ENCODE results near the gene CLSTN1. TPM values are rescaled to one million over a fixed set of nuclear protein-coding genes. Genes with fewer than 3 reads are reported as not detected.

Gene CLSTN1
- total and polyA plus RNA-seq, 4 donors, result 3.1 to 13.4 (median 8.8) TPM

- no peak for TF ChIP-seq TAF1 (conservative IDR thresholded peaks at IDR 0.05)
These were observed 86.1 kb downstream of the CLSTN1 start (continued) for GRCh38 chr1:9737671-9738070.

DNA sequence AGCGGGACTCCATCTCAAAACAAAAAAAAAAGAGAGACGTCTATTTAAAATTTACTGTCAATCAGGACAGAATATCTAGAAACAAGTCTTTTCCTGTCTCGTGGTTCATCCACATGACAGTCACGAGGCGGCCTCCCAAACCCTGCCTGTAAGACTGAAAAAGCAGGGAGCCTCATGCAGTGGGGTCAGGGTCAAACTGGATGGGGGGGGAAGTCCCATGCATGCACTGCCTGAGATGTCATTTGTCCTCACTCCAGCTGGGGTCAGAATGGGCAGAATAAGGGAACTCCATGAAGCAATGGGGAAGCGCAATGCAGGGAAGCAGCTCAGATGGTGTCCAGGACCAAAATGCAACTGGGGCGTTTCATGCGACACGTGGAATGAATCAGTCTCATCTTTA lies 86.7 kb downstream of the CLSTN1 start:
- TF ChIP-seq RAD21 (IDR thresholded peaks at IDR 0.05), result peak in 1 of 2 donors; percentile 8
- TF ChIP-seq, protein P1, sequence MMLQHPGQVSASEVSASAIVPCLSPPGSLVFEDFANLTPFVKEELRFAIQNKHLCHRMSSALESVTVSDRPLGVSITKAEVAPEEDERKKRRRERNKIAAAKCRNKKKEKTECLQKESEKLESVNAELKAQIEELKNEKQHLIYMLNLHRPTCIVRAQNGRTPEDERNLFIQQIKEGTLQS (IDR thresholded peaks at IDR 0.05), result no peak
- peak; percentile 73 for TF ChIP-seq NR2F2 (IDR thresholded peaks at IDR 0.05)
- no peak for TF ChIP-seq SP1 (IDR thresholded peaks at IDR 0.05)
- no peak for TF ChIP-seq MAX (IDR thresholded peaks at IDR 0.05)
- peak in 1 of 2 donors; percentile 40 for TF ChIP-seq RXRA (IDR thresholded peaks at IDR 0.05)
- no peaks in the 10 kb centered on the region for H3K4me1 ChIP-seq (ENCODE audit: control insufficient read depth in 4 of 4, insufficient read depth in 4 of 4, low read length in 3 of 4)
- no peak overlapping the region for H3K27ac ChIP-seq (ENCODE audit: low read depth in 1 of 2, low read length in 2 of 2)
- H3K36me3 ChIP-seq (ENCODE audit: control insufficient read depth in 4 of 4, insufficient read depth in 3 of 4, low read depth in 1 of 4, low read length in 3 of 4), result peaks cover 2 to 14% (median 7%) of the 10 kb centered on the region in 4 donors
- no peaks in the 10 kb centered on the region for H3K9me3 ChIP-seq (ENCODE audit: control insufficient read depth in 4 of 4, low read length in 3 of 4)
- no peak for DNase-seq (ENCODE audit: low spot score)
- H3K9ac ChIP-seq (ENCODE audit: low read depth in 1 of 2, low read length in 2 of 2), result no peak overlapping the region
- no peaks in the 10 kb centered on the region for H3K27me3 ChIP-seq (ENCODE audit: control insufficient read depth in 4 of 4, insufficient read depth in 4 of 4, low read length in 3 of 4)
- H3K4me3 ChIP-seq (ENCODE audit: low read depth in 1 of 3, low read length in 3 of 3), result no peak overlapping the region
- 78% methylated on average over 9 of the region's 9 CpGs for WGBS

DNA sequence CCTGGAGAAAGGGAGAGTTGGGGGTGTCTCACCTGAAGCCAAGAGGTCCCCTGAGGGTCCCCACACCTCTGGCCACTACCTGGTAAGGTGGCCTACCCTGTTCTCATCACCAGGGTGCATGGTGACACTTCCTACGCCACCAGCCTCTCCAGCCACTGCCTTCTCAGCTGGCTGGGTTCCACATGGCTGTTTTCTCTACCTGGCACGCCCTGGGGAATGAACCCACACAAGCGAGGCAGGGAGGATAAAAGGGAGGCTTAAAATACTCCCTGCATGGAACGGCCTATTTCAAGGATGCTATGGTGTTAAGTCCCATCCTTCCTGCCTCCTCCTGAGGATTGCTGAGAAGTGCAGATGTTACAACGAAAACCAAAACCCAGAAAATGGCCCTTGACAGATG lies 87.5 kb downstream of the CLSTN1 start:
- peaks cover 0 to 5% (median 0%) of the 10 kb centered on the region in 4 donors for H3K4me1 ChIP-seq (ENCODE audit: control insufficient read depth in 4 of 4, insufficient read depth in 4 of 4, low read length in 3 of 4)
- H3K9me3 ChIP-seq (ENCODE audit: control insufficient read depth in 4 of 4, low read length in 3 of 4), result no peaks in the 10 kb centered on the region
- DNase-seq (ENCODE audit: low spot score), result no peak
- TF ChIP-seq MAX (IDR thresholded peaks at IDR 0.05) (no peak), RXRA (IDR thresholded peaks at IDR 0.05) (no peak), FOXA1 (IDR thresholded peaks at IDR 0.05) (no peak), TAF1 (conservative IDR thresholded peaks at IDR 0.05) (no peak)
- TF ChIP-seq, protein P2, sequence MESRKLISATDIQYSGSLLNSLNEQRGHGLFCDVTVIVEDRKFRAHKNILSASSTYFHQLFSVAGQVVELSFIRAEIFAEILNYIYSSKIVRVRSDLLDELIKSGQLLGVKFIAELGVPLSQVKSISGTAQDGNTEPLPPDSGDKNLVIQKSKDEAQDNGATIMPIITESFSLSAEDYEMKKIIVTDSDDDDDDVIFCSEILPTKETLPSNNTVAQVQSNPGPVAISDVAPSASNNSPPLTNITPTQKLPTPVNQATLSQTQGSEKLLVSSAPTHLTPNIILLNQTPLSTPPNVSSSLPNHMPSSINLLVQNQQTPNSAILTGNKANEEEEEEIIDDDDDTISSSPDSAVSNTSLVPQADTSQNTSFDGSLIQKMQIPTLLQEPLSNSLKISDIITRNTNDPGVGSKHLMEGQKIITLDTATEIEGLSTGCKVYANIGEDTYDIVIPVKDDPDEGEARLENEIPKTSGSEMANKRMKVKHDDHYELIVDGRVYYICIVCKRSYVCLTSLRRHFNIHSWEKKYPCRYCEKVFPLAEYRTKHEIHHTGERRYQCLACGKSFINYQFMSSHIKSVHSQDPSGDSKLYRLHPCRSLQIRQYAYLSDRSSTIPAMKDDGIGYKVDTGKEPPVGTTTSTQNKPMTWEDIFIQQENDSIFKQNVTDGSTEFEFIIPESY (IDR thresholded peaks at IDR 0.05), result no peak
- H3K4me3 ChIP-seq (ENCODE audit: low read depth in 1 of 3, low read length in 3 of 3), result no peak overlapping the region
- H3K27ac ChIP-seq (ENCODE audit: low read depth in 1 of 2, low read length in 2 of 2), result no peak overlapping the region
- H3K9ac ChIP-seq (ENCODE audit: low read depth in 1 of 2, low read length in 2 of 2), result no peak overlapping the region
- no peaks in the 10 kb centered on the region for H3K27me3 ChIP-seq (ENCODE audit: control insufficient read depth in 4 of 4, insufficient read depth in 4 of 4, low read length in 3 of 4)
- WGBS, result 90% methylated on average over 5 of the region's 5 CpGs
- H3K36me3 ChIP-seq (ENCODE audit: control insufficient read depth in 4 of 4, insufficient read depth in 3 of 4, low read depth in 1 of 4, low read length in 3 of 4), result peaks cover 2 to 14% (median 8%) of the 10 kb centered on the region in 4 donors

- WGBS, result 95% methylated on average over 19 of the region's 19 CpGs
- TF ChIP-seq TAF1 (conservative IDR thresholded peaks at IDR 0.05), result no peak
- no peak for TF ChIP-seq FOXA1 (IDR thresholded peaks at IDR 0.05)
- no peak for TF ChIP-seq FOXA2 (IDR thresholded peaks at IDR 0.05)
- TF ChIP-seq RXRA (IDR thresholded peaks at IDR 0.05), result no peak
- no peak for TF ChIP-seq SP1 (IDR thresholded peaks at IDR 0.05)
- TF ChIP-seq EGR1 (IDR thresholded peaks at IDR 0.05; ENCODE audit: low read depth in 2 of 2), result no peak
- TF ChIP-seq GABPA (IDR thresholded peaks at IDR 0.05 in 1 of 2, conservative IDR thresholded peaks at IDR 0.05 in 1 of 2), result no peak
- TF ChIP-seq, protein P1 (IDR thresholded peaks at IDR 0.05), result no peak
- no peak for TF ChIP-seq RAD21 (IDR thresholded peaks at IDR 0.05)
- TF ChIP-seq JUND (IDR thresholded peaks at IDR 0.05), result no peak
- no peak for TF ChIP-seq NR2F2 (IDR thresholded peaks at IDR 0.05)
- TF ChIP-seq HNF4A (conservative IDR thresholded peaks at IDR 0.05), result no peak
- TF ChIP-seq YY1 (IDR thresholded peaks at IDR 0.05), result no peak
- TF ChIP-seq, protein P2 (IDR thresholded peaks at IDR 0.05), result no peak
- TF ChIP-seq MAX (IDR thresholded peaks at IDR 0.05), result no peak
- TF ChIP-seq CTCF (IDR thresholded peaks at IDR 0.05; ENCODE audit: low read depth, low read length, missing input control), result no peak
- DNase-seq (ENCODE audit: low spot score), result no peak
- Histone ChIP-seq H3K4me1 (ENCODE audit: control insufficient read depth in 4 of 4, insufficient read depth in 4 of 4, low read length in 3 of 4) (peaks cover 0 to 5% (median 1%) of the 10 kb centered on the region in 4 donors), H3K36me3 (ENCODE audit: control insufficient read depth in 4 of 4, insufficient read depth in 3 of 4, low read depth in 1 of 4, low read length in 3 of 4) (peaks cover 2 to 15% (median 10%) of the 10 kb centered on the region in 4 donors), H3K4me3 (ENCODE audit: low read depth in 1 of 3, low read length in 3 of 3) (no peak overlapping the region), H3K27me3 (ENCODE audit: control insufficient read depth in 4 of 4, insufficient read depth in 4 of 4, low read length in 3 of 4) (no peaks in the 10 kb centered on the region), H3K9ac (ENCODE audit: low read depth in 1 of 2, low read length in 2 of 2) (no peak overlapping the region), H3K27ac (ENCODE audit: low read depth in 1 of 2, low read length in 2 of 2) (no peak overlapping the region), H3K9me3 (ENCODE audit: control insufficient read depth in 4 of 4, low read length in 3 of 4) (no peaks in the 10 kb centered on the region)
These were observed 88.0 kb downstream of the CLSTN1 start for GRCh38 chr1:9735800-9736199.

All from liver (tissue), 9 donors.